Esophagus squamous epithelium (tissue), 4 donors: ENCODE measurements around the gene KNDC1.

Experiments used
- CTCF ChIP-seq, 6 experiments: fragments of 450-650 bp in 4 of 6; fragments of 200-600 bp in 2 of 6; sonication (generic) in 2 of 6; IDR thresholded peaks; one replicate each; pipeline ENCODE4 v1.5.1; 2016 to 2019; ENCODE audit warnings: antibody characterized with exemption in 6 of 6, mild to moderate bottlenecking in 4 of 6, moderate library complexity in 4 of 6
- POLR2A ChIP-seq, 4 donors: fragments of 450-650 bp; IDR thresholded peaks; one replicate each; pipeline ENCODE4 v1.6.1; 2017; ENCODE audit warnings: antibody characterized with exemption in 4 of 4, mild to moderate bottlenecking in 4 of 4, moderate library complexity in 3 of 4

- TF ChIP-seq CTCF (IDR thresholded peaks at IDR 0.05) (no peak), POLR2A (IDR thresholded peaks at IDR 0.05) (no peak)
These were observed 1.0 kb upstream of the KNDC1 start for GRCh38 chr10:133158756-133159610.
